Stimulated activated CD4-positive, alpha-beta T cell treated with anti-CD3 and anti-CD28 coated beads, Interleukin-12 subunit alpha, Interleukin-12 subunit beta, amount 100 ng/mL, for 24 hours (primary cell): ENCODE results near the gene RAB11FIP4.
A peak's percentile ranks its signal among the peaks of the same experiment; 100 is the strongest.

Source experiments
- DNase-seq, 2 experiments: peaks; one replicate each; pipeline ENCODE4 v3.0.0-alpha.2; 2020; ENCODE audit warnings: low read depth in 2 of 2

RAB11FIP4 gene

DNA sequence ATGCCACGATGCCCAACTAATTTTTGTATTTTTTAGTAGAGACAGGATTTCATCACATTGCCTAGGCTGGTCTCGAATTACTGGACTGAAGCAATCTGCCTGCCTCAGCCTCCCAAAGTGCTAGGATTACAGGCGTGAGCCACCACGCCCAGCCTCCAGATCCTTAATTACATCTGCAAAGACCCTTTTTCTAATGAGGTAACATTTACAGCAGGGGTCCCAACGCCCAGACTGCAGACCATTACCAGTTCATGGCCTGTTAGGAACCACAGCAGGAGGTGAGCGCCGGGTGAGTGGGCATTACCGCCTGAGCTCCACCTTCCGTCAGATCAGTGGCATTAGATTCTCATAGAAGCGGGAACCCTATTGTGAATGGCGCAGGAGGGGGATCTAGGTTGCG is 4.0 kb upstream of the RAB11FIP4 start:
- no peak for DNase-seq

DNA sequence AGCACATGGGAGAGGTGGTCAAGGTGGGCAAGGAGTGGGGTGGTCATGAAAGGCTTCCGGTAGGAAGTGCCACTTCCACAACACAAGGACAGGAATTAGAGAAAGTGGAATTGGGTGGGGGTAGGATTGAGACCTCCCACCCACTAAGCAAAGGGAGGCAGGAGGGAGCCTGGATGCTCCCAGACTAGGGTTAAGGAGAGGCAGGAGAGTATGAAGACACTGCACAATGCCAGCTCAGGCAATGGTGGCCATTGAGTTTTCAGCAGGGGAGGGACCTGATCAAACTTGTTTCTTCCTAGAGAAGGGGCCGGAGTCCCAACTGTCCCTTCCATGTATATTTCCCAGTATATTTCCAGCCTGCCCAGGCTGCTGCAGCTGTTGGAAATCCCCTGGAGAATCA is 3.1 kb upstream of the RAB11FIP4 start:
- no peak for DNase-seq

DNA sequence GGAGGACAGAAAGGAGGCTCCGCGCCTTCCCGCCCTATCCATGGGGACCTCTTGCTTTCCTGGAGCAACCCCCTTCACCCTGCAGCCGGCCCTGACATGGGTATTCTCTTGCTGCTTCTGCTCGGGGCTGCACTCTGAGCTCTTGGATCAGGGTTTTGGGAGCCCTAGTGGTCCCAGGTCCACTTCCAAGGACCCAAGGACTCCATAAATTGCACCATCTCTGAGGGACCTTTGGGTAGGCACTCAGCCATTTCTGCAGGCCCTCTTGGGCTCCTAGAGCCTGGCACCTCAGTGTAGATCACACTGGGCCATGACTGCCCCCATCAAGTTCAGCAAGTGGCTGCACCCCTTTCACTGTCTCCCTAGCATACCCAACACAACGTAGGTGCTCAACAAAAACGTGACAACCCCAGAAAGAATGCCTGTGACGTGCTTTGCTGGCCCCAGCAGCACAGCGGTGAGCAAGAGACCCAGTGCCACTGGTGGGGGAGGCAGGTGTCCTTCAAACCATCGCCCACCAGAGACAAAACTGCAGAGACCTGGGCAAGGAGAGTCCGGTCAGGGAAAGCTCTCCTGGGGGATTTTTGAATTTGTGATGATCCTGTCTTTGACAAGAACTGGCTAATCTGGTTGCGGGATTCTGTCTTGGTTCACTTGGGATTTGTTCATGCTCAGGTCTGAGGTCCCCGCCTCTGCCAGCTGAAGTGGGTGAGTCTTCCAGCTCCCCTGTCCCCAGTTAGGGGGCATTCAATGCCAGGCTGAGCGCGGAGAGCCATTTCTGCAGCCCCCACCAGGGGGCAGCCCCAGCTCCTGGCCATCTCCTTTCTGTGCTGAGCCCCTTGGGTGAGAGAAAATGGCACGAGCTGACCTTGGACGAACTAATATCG is 2.5 kb upstream of the RAB11FIP4 start:
- peak in 1 of 2 experiments; percentile 35 for DNase-seq

DNA sequence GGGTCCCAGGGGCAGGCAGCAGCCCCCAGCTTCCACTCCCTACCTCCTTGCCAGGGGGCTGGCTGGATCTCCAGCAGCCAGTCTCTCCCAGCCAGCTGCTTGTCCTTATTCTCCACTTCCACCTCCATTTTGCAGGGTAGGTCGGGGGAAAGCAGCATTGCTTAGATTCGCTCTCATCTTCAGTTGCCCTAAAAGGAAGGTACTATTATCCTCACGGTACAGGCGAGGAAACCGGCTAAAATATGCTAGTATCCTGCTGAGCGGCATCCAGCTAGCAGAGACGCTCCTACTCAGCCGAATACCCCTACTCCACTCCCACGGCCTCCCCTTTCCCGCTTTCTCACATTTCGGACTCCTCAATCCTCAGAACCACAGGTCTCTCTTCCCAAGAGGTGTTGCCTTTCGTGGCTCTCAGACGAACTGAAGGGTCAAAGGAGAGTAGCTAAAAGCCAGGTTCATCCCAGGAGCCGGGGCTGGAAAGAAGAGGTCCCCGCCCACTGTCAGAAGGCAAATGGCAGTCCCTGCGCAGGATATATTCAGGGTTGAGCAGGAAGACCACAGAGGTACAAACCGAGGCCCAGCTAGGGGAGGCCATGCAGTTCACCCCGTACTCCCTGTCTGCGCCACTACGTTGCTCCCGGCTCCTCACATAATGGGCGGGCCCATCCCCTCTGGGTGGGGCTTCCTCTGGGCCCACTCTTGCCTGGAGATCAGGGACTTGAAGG is 1.7 kb upstream of the RAB11FIP4 start:
- no peak for DNase-seq

DNA sequence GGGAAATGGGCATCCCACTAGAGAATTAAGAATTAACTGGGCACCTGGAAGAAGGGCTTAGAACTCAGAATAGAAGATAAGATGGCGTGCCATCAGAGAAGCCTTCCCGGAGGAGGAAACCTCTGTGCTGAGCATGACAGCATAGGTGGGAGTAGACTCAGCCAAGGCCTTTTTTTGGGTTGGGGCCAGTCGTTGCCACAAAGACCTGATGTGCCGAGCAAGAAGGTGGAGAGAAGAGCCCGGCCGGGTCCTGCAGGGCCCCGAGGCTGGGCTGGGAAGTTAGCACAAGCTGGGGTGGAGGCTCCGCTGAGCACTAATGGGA is 1.1 kb upstream of the RAB11FIP4 start:
- no peak for DNase-seq

DNA sequence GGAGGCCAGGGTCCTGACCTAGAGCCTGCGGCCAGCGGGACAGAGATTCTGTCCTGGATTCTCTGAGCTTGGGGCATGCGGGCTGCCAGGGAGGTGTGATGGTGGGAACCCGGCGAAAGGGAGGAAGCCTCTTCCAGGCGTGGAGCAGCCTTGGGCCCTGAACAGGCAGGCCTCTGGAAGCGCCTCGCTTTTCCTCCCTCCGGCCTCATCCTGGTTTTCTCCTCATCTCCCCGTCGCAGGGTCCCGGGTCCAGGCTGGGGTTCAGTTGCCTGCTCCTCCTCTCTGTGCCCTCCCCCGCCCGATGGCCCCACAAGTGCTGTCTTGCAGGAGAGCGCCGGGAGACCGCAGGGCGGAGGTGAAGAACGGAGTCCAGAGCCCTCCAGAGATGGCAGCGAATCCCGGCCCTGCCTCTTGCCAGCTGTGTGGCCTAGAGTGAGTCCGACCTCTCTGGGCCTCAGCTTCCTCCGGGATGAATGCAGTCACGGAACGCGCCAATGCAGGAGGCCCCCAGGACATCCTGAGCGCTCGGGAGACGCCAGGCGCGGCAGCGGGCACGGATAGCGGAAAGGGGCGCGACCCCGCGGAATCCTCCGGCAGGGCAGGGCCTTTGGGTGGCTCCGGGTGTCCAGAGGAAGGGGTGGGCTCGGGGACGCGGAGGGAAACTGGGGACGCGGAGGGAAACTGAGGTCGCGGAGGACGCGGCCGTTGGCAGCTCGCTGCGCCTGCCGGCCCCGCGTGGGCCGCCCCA is 553 bp upstream of the RAB11FIP4 start:
- no peak for DNase-seq

DNA sequence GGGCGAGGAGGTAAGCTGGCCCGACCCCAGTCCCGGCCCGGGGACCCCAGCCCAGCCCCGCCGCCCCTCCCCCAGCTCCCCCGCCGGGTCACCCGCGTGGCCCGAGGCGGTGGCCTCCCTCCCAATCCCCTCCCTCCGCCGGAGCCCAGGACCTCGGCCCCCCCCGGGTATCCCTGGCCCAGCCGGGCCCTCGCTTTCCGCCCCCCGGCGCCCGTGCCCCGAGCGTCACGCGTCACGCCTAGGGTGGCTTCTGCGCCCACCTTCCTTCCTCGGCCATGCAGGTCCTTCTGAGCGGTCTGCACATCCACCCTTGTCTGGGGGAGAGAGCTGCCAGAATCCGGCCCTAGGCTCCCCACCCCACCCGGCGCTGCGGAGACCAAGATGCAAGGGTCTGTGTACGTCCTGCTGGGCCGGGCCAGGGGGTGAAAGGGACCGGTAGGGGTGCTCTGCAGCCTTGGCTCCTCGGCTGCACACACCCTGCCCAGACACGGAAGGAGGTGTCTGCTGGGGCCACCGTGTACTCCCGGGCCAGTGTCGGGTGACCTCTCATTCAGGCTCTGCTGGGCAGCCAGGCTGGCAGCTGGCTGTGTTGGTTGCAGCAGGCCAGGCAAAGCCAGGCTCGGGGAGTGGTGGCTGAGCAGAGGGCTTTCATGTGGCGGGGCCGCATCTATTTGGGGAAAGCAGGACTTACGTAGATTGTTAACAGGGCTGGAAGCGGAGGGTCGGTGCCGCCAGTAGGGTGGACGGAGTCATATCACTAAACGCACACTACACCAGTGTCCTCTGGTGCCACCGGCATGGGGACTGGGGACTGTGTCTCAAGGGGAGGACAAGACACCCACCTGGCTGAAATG is 754 bp downstream of the RAB11FIP4 start:
- no peak for DNase-seq

DNA sequence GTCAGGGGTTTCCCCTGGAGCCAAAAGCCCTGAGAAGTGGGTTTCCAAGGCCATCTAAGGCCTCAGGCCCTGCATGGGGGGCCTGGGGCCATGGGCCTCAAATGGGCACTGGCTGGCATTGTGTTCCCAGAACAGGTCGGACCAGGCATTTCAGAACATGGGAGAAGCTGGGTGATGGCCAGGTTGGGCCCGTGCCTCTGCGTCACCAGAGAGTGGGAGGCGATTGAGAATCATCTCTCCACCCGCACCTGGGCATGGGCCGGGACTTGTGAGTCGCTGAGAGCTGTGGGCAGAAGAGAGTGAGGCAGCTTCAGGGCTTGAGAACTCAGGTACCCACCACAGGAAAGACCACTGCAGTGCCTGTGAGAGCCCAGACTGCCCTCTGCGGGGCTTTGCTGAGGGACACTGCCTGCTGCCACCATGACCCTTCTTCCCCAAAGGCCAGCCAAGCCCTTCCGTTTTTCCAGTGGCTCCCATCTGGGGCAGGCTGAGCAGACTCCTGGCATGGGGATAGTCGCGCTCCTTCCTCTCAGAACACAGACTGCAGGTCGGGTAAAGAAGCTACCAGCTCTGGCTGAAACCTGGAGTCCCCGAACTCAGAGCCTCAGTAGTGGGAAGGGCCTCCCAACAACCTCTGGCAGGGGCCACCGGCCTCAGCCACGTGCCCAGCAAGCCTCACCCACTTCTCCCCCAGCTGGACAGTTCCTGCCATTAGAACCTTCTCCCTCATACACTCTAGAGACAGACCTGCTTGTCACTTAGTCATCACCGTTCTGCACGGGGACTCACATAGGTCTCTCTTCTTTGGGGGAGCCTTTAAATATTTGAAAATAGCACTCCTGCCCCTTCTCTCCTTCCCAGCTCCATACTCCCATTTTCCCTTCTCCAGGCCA is 1.6 kb downstream of the RAB11FIP4 start:
- no peak for DNase-seq

DNA sequence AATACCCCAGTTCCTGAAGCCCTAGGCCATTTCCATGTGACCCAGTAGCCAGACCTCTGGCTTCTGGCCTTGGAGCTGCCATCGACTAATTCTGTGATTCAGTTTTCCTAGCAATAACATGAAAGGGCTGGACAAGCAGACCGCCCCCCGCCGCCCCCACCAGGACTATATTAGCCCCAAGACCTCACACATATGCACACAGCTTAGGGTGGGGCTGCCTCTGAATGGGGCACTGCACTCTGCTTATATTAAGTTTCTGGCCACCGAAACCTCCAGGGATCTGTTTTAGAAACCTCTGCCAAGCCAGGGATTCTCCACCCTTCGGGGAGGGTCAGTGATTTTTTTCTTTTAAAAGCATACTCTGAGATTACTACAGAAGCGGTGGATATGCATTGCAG is 2.3 kb downstream of the RAB11FIP4 start:
- DNase-seq, result no peak

DNA sequence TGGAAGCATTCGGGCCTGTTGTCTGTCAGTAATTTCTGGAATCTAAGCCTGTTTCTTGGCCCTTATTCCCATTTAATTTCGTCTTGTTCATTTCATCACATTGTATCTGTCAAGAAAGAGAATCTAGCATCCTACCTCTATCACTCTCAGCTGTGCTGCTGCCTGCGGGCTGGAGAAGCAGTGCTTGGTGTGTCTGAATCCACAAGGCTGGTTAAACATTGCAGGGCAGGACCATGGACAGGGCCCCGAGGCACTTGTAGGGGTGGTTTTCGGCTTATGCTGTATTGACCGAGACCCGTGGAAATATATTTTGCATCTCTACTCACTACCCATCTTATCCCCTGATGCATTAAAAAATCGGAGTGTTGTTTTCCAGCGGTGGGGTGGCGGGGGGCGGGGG is 3.1 kb downstream of the RAB11FIP4 start:
- DNase-seq, result peak in 1 of 2 experiments; percentile 41

DNA sequence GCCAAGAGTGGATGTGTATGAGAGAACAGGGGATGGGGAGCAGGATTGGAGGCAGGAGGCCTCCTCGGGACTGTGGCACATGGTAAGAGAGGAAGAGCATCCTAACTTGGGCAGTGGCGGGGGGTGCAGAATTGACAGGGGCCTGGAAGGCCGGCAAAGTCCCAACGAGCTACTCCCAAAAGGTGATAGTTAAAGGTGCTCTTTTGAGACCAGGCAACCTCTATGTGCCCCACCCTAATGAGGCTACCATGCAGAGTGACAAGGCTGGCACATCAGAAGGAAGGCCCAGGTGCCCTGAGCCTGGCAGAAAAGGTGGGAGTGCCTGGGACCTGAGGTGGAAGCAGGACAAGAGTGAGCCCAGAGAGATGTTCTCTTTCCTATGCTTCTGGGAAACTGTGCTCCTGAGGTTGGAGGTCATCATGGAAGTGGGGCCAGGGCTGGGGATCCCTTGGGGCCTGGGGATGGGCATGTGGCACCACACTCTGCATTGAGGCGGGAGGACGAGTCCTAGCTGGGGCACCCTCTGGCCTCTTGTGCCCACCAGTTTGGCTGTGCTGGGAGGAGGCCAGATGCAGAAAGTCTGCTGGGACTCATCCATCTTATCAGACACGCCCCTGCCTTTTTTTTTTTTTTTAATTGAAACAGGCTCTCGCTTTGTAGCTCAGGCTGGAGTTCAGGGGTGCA is 5.9 kb downstream of the RAB11FIP4 start:
- DNase-seq, result no peak

DNA sequence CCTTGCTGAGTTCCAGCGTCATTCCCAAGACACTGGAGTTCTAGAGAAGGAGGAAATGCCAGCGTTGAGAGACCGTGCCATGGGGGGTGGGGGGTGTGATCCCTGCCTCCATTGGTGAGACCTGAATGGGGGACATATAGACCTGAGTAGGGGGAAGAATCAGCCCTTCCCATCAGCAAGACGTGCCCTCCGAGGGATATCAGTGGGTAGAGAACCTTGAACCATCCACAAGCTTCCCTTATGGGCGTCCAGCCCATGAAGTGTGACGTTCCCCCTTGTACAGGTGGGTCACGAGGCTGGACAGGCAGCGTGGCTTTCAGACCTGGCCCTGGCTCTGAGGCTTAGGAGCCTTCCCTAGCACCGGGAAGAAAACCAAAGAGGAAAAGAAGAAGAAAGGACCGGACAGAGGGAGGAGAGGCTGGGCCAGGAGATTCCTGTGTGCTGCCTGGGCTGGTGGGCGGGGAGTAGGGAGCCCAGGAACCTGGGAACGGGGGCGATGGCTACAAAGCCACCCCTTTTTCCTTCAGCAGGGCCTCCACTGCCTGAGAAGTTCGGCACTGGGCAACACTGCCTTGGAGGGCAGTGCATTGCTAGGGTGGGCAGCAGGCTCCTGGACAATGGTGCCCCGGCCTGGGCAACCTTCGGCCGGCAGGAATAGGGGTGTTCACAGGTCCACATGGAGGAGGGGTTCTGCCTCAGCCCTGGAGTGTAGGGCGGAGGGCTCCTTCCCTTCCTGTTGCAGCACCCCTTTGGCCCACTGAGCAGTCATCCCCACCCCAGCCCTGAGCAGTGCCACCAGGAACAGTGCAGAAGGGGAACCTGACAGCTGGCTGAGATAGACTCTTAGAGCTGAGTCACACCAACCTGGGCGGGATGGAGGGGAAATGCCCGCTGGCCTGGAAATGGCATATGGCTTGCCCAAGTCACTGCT is 7.2 kb downstream of the RAB11FIP4 start:
- no peak for DNase-seq

DNA sequence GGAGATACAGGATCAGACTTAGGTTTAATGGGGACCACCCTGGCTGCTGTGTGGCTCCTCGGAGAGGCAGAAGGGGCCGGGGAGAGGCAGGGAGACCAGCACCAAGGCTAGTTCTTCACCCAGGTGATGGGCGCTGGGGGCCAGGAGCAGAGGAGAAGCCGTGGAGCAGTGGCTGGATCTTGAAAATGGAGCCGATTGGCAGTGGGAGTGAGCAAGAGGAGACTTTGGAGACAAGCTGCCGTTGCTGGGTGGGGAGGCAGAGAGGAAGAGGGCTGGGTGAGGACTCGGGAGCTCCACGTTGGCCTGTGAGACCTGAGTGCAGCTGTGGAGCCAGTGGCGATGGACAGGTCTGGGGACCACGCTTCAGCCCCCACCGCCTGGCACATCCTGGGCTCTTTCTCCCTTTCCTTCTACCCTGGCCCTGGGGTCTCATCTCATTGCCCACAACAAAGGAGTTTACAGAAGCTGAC is 9.0 kb downstream of the RAB11FIP4 start:
- no peak for DNase-seq

DNA sequence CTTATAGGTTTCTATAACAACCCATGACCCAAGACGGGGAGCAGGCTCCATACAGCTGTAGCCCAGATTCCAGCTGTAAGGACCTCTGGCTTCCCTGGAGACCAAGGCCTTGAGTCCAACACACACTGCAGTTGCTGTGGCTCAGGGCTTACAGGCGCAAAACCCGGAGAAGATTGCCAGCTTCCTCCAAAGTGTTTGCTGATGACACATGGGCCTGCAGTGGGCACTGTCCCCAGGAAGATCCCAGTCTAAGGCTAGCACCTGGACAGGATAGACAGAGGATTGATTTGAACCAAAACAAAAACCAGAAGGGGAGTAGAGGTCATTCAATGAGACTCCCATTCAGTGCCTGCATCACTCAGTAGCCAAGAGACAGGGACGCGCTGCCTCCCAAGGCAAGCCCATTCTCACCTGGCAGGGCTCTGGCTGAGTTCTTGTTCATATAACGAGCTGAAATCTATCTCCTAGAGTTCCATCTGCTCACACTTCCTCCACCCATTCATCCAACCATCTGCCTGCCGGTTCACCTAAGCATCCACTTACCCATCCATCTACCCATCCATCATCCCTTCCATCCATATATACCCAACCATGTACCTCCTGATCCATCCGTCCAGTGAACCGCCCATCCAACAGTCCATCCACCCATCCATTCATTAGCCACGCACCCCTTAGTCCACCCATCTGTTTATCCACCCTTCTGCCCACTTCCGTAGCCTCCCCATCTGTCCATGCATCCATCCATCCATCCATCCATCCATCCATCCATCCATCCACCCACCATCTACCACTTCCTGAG is 10.2 kb downstream of the RAB11FIP4 start:
- DNase-seq, result no peak

DNA sequence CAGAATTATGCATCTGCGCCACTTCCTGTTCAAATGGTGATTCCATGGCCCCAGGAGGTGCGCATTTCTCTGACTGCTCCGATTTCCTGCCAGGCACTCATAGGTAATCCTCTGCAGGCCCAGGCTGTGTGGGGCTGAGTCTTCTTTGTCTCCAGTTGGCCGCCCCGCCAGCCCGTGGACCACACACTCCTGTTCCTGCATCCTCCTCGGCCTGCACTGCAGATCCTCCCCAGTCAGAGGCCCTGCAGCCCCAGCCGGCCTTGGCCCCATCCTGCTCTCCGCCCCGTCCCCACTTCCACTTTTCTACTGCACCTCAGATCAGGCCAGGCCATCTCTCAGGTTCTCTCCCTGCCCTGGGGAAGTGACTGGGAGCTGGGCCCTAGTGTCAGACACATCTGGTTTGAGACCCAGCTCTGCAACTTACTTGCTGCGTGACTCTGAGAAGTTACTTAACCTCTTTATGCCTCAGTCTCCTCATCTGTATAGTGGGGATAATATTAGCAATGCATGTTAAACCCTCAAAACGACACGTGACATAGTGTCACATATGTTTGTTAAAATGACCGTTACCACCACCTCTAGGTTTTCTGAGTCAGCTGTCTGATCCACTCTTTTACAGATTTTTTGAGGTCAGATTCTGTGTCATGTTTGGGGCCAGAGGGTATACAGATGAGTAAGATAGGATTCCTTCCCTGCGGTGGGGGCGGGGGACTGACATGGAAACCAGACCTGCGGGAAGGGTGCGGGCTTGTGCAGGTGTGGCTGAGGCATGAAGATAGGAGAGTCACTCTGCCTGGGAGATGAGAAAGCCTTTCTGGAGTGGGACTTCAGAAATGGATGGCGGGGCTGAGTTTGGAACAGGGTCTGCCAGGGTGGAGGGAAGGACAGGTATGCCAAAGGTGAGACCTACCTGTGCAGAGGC is 12.8 kb downstream of the RAB11FIP4 start:
- DNase-seq, result no peak

DNA sequence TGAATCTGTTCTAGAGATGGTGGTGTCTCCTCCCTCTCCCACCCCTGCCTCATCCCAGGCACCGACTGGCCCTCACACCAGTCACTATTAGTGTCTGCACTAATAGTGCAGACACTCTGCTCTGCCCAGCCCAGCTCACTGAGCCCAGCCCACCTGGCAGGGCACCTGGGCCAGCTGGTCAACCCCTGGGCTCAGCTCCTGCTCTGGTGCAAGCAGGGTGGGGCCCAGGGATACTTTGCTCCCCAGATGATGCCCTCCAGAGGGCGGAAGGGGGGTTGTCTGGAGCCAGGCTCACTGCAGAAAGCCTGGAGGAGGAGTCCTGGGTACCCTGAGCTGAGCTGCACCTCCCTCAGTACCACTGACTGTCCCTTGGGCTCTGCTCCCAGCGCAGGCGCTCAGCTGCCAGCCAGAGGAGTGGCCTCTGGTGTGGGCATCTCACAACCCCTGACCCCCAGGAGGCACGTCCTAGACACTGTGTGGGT is 14.5 kb downstream of the RAB11FIP4 start:
- no peak for DNase-seq

DNA sequence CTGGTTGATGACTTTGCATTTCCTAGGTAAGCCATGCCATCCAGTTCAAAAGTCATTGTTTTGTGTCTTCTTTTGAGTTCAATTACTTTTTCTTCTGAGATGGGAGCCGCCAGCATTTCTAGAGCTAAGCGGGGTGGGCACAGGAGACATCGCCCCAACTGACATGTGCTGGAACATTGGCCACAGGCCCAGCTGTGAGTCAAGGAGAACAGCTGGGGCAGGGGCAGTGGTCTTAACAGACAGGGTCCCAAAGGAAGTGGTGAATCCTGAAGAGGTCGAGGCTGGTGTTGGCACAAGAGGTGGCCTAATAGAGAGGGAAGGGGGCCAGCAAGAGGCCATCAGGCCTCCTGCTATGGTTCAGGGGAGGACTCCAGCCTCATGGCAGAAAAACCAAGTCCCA is 17.1 kb downstream of the RAB11FIP4 start:
- no peak for DNase-seq
